Measurements from ENCODE around the gene OOSP3.

DNA sequence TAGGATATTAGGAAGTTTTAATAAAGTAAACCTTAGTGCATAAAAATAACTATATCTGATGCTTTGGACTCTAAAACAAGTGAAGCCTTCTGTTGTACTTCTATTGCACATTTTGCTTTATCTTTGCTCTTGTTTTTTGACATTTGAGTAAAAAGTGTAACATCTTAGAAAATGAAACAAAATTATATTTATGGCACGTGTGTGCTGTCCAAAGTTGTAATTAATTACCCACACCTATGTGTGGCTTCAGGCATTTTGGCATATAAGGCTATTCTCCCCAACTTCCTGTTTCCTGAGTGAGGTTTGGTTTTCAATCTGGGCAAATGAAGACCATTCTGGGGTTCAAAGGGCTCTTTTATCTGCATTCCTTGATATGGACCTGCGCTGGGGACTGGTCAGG lies 59.5 kb downstream of the OOSP3 start, which contains the start of gene OOSP1:
- TF ChIP-seq CTCF (IDR thresholded peaks at IDR 0.05) (no peak), ZFX (IDR thresholded peaks at IDR 0.05; ENCODE audit: borderline replicate concordance) (no peak)

Measured in 22Rv1 (cell line).